PFSK-1 (cell line): ENCODE results near the gene DHRS7.

Experiments
- SIN3A ChIP-seq: IDR thresholded peaks from 2 replicates; pipeline ENCODE4 v1.6.1; 2012; ENCODE audit warnings: mild to moderate bottlenecking, low read length, moderate library complexity, borderline replicate concordance; ENCODE audit not compliant: insufficient read depth
- TAF1 ChIP-seq: IDR thresholded peaks from 2 replicates; pipeline ENCODE4 v1.6.1; 2012; ENCODE audit warnings: low read length, control low read depth, borderline replicate concordance; ENCODE audit not compliant: insufficient read depth

DNA sequence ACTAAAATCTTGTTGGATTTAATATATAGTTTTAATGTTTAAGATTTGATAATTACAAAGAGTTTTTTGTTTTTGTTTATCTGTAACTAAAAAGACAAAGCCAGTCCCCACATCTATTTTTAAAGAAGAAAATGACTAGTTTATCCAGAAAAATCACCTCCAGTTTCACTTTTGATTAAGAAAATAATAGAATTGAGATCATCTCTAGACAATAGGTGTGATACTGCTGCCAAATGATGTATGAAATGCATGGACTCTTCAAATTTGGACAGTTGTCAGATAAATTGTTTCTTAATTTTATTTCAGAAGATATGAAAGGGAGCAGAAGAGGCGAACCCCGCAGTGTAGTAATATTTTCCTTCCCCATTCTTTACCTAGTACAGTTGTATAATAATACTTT lies 53.5 kb downstream of the DHRS7 start:
- TF ChIP-seq SIN3A, result no peak
- TF ChIP-seq TAF1, result no peak
